G401.6 (cell line): ENCODE data around the gene CCDC87.

Experiments
- FAIRE-seq: peaks from 2 replicates; lab custom pipeline; 2012; peaks lifted over from hg19 to GRCh38; lab: Jason Lieb, UNC

The CCDC87 gene

GRCh38 chr11:66580803-66581202 lies 12.1 kb downstream of the CCDC87 start:
- FAIRE-seq: no peak

GRCh38 chr11:66579017-66579606 lies 13.8 kb downstream of the CCDC87 start:
- FAIRE-seq: no peak

GRCh38 chr11:66570850-66571180 lies 22.0 kb downstream of the CCDC87 start:
- no peak for FAIRE-seq

GRCh38 chr11:66570079-66570849 lies 22.6 kb downstream of the CCDC87 start:
- FAIRE-seq: no peak

GRCh38 chr11:66569076-66569475 lies 23.8 kb downstream of the CCDC87 start:
- no peak for FAIRE-seq

GRCh38 chr11:66568124-66568916 lies 24.5 kb downstream of the CCDC87 start, which contains the start of gene CTSF:
TSS of gene CTSF (minus strand) at chr11:66568606. CDS start at chr11:66568486, 120 bp downstream.
- no peak for FAIRE-seq

- no peak for FAIRE-seq
Observed at GRCh38 chr11:66567787-66568123, 25.1 kb downstream of the CCDC87 start.

- no peak for FAIRE-seq
Observed at GRCh38 chr11:66566221-66566620, 26.6 kb downstream of the CCDC87 start.

GRCh38 chr11:66564984-66565383 lies 27.9 kb downstream of the CCDC87 start:
- no peak for FAIRE-seq

- FAIRE-seq: no peak
Observed at GRCh38 chr11:66564538-66564937, 28.3 kb downstream of the CCDC87 start.

GRCh38 chr11:66563832-66564231 lies 29.0 kb downstream of the CCDC87 start:
- no peak for FAIRE-seq

- FAIRE-seq: no peak
Observed at GRCh38 chr11:66562907-66563583, 29.8 kb downstream of the CCDC87 start.

- no peak for FAIRE-seq
Observed at GRCh38 chr11:66562275-66562674, 30.6 kb downstream of the CCDC87 start.

GRCh38 chr11:66561975-66562248 lies 31.0 kb downstream of the CCDC87 start:
- no peak for FAIRE-seq

- no peak for FAIRE-seq
Observed at GRCh38 chr11:66561178-66561974, 31.5 kb downstream of the CCDC87 start.

GRCh38 chr11:66559866-66560676 lies 32.8 kb downstream of the CCDC87 start:
- FAIRE-seq: no peak

- no peak for FAIRE-seq
Observed at GRCh38 chr11:66559142-66559865, 33.6 kb downstream of the CCDC87 start.

- no peak for FAIRE-seq
Observed at GRCh38 chr11:66557733-66558326, 35.0 kb downstream of the CCDC87 start.

GRCh38 chr11:66556086-66556485 lies 36.8 kb downstream of the CCDC87 start:
- FAIRE-seq: no peak

- FAIRE-seq: no peak
Observed at GRCh38 chr11:66555416-66555815, 37.4 kb downstream of the CCDC87 start.
